Hypothalamus (tissue), 51 donors: ENCODE results near the gene SEPTIN5.
"Not testable (repeated sequence)": the region's sequence is repeated elsewhere in the genome, so short reads cannot be mapped to it uniquely, and the experiment has no call there.

ENCODE experiments used
- DNase-seq, 51 donors: peaks; one replicate each; lab custom pipeline; 2025; lab: John Stamatoyannopoulos, UW

SEPTIN5 gene

GRCh38 chr22:19680287-19680881, 33.9 kb upstream of the SEPTIN5 start:
- no peak for DNase-seq

- no peak for DNase-seq
These were observed 33.1 kb upstream of the SEPTIN5 start for GRCh38 chr22:19680911-19681862.

GRCh38 chr22:19681863-19682245, 32.4 kb upstream of the SEPTIN5 start:
- no peak for DNase-seq

GRCh38 chr22:19686946-19687345, 27.4 kb upstream of the SEPTIN5 start:
- no peak for DNase-seq

- DNase-seq = no peak
These were observed 26.6 kb upstream of the SEPTIN5 start for GRCh38 chr22:19687561-19688300.

GRCh38 chr22:19688301-19689290, 25.7 kb upstream of the SEPTIN5 start:
- no peak for DNase-seq

- no peak for DNase-seq
These were observed 24.9 kb upstream of the SEPTIN5 start for GRCh38 chr22:19689408-19689807.

- no peak for DNase-seq
These were observed 23.1 kb upstream of the SEPTIN5 start for GRCh38 chr22:19691007-19691720.

- DNase-seq = peak in 2 of 51 donors; percentile 18 to 33
These were observed 22.5 kb upstream of the SEPTIN5 start for GRCh38 chr22:19691721-19692341.

GRCh38 chr22:19693581-19693980, 20.7 kb upstream of the SEPTIN5 start:
- DNase-seq = no peak

- DNase-seq = no peak
These were observed 20.2 kb upstream of the SEPTIN5 start for GRCh38 chr22:19693981-19694670.

- no peak for DNase-seq
These were observed 19.6 kb upstream of the SEPTIN5 start for GRCh38 chr22:19694696-19695095.

- no peak for DNase-seq
These were observed 17.6 kb upstream of the SEPTIN5 start for GRCh38 chr22:19696504-19697276.

- DNase-seq = not testable (repeated sequence)
These were observed 16.4 kb upstream of the SEPTIN5 start for GRCh38 chr22:19697871-19698270.

- DNase-seq = no peak
These were observed 13.4 kb upstream of the SEPTIN5 start for GRCh38 chr22:19700790-19701419.

GRCh38 chr22:19701420-19702145, 12.7 kb upstream of the SEPTIN5 start:
- no peak for DNase-seq
